ENCODE results near the gene IPO5.
A peak's percentile ranks its signal among the peaks of the same experiment; 100 is the strongest.

Gene IPO5

DNA sequence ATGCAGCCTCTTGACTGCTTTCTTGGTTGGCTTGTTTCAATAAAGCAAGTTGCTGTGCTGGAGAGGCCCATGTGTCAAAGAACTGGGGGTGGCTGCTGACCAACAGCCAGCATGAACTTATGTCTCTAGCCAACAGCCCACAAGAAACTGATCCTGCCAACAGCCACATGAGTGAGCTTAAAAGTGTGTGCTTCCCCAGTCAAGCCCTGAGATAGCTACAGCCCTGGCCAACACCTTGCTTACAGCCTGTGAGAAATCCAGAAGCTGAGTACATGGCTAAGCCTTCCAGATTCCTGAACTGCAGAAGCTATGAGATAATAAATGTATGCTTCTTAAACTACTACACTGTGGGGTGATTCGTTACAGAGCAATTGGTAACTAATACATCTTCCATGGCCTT, 38.9 kb upstream of the IPO5 start:
- TF ChIP-seq CTCF (IDR thresholded peaks at IDR 0.05; ENCODE audit: low read length, missing control alignments): no peak
- H3K4me3 ChIP-seq (replicated peaks; ENCODE audit: low read depth, low read length): no peak overlapping the region
- DNase-seq (ENCODE audit: low read depth): no peak

DNA sequence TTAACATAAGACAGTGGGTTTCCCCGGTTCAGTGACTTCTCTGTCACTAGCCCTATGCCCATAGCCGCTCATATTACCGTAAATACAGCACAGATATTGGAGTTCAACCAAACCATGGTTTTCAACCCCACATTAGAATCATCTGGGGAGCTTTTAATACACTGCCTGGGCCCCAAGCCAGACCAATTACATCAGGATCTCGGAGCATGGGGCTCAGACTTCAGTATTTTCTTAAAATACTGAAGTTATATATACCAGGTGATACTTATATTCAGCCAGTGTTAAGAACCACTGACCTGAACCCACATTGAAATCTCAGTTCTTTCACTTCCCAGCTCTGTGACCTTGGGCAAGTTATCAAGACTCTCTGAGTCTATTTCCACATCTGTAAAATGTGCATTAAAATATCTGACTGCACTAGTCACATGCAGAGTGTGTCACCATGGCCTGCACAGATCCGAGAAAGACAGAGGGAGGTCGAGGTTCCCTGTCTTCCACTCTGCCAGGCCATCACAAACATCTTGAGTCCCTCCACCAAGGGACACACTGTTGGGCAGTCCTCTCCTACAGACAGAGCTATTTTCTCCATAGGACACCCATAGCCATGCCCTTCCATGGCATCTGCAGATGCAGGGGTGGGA, 32.2 kb upstream of the IPO5 start:
- DNase-seq (ENCODE audit: low read depth): no peak
- no peak for TF ChIP-seq CTCF (IDR thresholded peaks at IDR 0.05; ENCODE audit: low read length, missing control alignments)
- no peak overlapping the region for H3K4me3 ChIP-seq (replicated peaks; ENCODE audit: low read depth, low read length)

DNA sequence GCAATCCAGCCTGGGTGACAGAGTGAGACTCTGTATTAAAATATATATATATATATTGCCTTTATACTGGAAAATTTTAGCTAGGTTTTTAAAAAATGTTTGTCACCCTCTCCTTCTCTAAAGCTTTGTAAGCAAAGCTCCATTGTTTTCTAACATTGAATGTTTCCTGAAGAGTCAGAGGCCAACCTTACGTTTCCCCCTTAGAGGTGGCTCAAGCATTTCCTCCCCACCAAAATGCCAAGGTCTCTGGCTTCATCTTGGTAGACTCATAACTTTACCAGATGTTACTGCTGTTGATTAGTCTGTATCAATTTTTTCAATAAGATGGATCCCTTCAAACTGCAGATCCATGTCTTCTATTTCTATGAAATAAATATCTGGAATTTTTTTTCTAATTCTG, 25.2 kb upstream of the IPO5 start:
- no peak for DNase-seq (ENCODE audit: low read depth)
- no peak for TF ChIP-seq CTCF (IDR thresholded peaks at IDR 0.05; ENCODE audit: low read length, missing control alignments)
- no peak overlapping the region for H3K4me3 ChIP-seq (replicated peaks; ENCODE audit: low read depth, low read length)

DNA sequence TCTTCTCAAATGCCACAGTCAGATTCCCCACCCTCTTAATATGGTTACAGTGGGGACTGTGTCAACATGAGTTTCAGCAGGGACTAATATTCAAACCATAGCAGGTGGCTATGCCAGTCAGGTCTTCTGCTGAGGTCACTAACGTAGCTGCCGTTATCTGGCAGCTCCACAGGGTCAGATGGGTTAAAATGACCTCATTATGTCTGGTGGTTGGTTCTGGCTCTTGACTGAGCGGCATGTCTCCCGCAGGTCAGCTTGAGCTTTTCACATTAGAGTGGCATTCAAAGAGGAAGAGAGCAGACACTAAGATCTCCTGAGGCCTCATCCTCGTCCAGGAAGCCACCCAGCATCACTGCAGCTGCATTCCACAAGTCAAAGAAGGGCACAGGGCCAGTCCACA, 21.4 kb upstream of the IPO5 start:
- DNase-seq (ENCODE audit: low read depth): no peak
- TF ChIP-seq CTCF (IDR thresholded peaks at IDR 0.05; ENCODE audit: low read length, missing control alignments): no peak
- H3K4me3 ChIP-seq (replicated peaks; ENCODE audit: low read depth, low read length): no peak overlapping the region

GRCh38 chr13:97932647-97933046, 20.8 kb upstream of the IPO5 start:
- no peak for DNase-seq (ENCODE audit: low read depth)
- no peak for TF ChIP-seq CTCF (IDR thresholded peaks at IDR 0.05; ENCODE audit: low read length, missing control alignments)

DNA sequence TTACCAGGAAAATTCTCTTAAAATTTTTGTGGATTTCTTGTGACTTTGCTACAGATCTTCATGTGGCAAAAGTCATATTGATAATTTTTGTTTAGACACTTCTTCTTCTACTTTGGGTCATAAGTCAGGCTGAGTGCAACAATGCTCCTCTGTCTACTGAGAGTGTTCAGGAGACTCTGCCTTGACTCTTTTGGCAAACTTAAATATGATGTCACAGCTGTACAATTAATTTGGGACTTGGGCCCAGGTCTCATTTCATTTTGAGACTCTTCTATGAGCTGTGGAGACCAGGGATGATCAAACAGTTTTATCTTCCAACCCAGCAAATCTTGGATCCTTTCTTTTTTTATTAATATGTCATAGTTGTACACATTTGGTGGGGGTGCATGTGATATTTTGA, 19.7 kb upstream of the IPO5 start:
- TF ChIP-seq CTCF (IDR thresholded peaks at IDR 0.05; ENCODE audit: low read length, missing control alignments): no peak
- no peak for DNase-seq (ENCODE audit: low read depth)
- no peak overlapping the region for H3K4me3 ChIP-seq (replicated peaks; ENCODE audit: low read depth, low read length)

More at GRCh38 chr13:97932647-97933046, 20.8 kb upstream of the IPO5 start:
- no peak overlapping the region for H3K4me3 ChIP-seq (replicated peaks; ENCODE audit: low read depth, low read length)

- no peak overlapping the region for H3K4me3 ChIP-seq (replicated peaks; ENCODE audit: low read depth, low read length)
- peak; percentile 51 for DNase-seq (ENCODE audit: low read depth)
- TF ChIP-seq CTCF (IDR thresholded peaks at IDR 0.05; ENCODE audit: low read length, missing control alignments): no peak
Measured at GRCh38 chr13:97934590-97934989, 18.9 kb upstream of the IPO5 start.
